KOPT-K1 (cell line): ENCODE results near the gene DNAJB8.

Source experiments
- H3K27ac ChIP-seq: fragments of 200-600 bp; sonication (generic); 2 replicates; pipeline ENCODE4 v1.5.1; 2016; ENCODE audit warnings: antibody characterized with exemption, mild to moderate bottlenecking, low read depth, low read length; ENCODE audit not compliant: poor library complexity, severe bottlenecking
- H3K36me3 ChIP-seq: fragments of 200-600 bp; sonication (generic); 2 replicates; pipeline ENCODE4 v1.5.1; 2017; ENCODE audit warnings: antibody characterized with exemption, mild to moderate bottlenecking, low read length, moderate library complexity; ENCODE audit not compliant: insufficient read depth
- H3K9me3 ChIP-seq: fragments of 200-600 bp; sonication (generic); 2 replicates; pipeline ENCODE4 v1.5.1; 2017; ENCODE audit warnings: antibody characterized with exemption, low read length, mild to moderate bottlenecking; ENCODE audit not compliant: insufficient read depth, poor library complexity, severe bottlenecking

DNAJB8 gene

DNA sequence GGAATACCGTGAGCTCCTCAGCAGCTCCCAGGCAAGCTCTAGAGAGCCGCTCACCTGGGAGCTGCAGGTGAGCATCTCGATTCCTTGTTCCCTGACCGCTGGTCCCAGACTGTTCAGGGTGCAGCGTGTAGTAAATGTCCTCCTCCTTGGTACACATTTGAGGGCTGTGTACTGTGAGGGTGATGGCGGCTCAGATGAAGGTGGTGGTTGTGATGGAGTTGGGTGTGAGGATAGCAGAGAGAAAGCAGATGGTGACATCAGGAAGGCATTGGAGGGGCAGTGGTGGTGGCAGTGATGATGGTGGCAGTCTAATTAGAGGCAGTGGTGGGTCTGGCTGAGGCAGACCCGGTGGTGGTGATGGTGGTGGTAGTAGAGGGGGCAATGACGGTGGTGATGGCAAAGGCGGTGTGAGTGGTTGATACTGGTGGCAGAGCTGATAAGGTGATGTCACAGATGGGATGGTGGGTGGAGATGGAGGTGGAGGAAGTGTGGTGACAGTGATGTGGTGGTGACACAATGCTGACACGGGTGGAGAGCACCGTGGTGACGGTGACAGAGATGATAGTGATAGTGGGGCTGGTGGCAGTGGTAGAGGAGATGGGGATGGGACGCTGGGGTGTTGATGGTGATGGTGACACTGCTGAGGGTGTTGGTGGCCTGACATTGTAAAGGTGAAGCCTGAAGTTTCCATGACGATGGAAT lies at the start of gene DNAJB8:
TSS of gene DNAJB8 (minus strand) at position 51 of the 702 bp plus-strand sequence. CDS start 3,645 bp downstream, outside the sequence.
- no peaks in the 10 kb centered on the region for H3K9me3 ChIP-seq
- H3K36me3 ChIP-seq = no peaks in the 10 kb centered on the region
- no peak within 1 kb of the TSS for H3K27ac ChIP-seq

GRCh38 chr3:128515967-128516366 lies 49.3 kb upstream of the DNAJB8 start:
- Histone ChIP-seq H3K27ac (no peak overlapping the region), H3K36me3 (no peaks in the 10 kb centered on the region), H3K9me3 (peaks cover 28% of the 10 kb centered on the region)

- H3K9me3 ChIP-seq = peaks cover 5% of the 10 kb centered on the region
- H3K27ac ChIP-seq = no peak overlapping the region
- H3K36me3 ChIP-seq = no peaks in the 10 kb centered on the region
These were observed 42.2 kb upstream of the DNAJB8 start for GRCh38 chr3:128508852-128509251.

GRCh38 chr3:128506754-128507153 lies 40.1 kb upstream of the DNAJB8 start:
- Histone ChIP-seq H3K36me3 (no peaks in the 10 kb centered on the region), H3K9me3 (no peaks in the 10 kb centered on the region), H3K27ac (no peak overlapping the region)

DNA sequence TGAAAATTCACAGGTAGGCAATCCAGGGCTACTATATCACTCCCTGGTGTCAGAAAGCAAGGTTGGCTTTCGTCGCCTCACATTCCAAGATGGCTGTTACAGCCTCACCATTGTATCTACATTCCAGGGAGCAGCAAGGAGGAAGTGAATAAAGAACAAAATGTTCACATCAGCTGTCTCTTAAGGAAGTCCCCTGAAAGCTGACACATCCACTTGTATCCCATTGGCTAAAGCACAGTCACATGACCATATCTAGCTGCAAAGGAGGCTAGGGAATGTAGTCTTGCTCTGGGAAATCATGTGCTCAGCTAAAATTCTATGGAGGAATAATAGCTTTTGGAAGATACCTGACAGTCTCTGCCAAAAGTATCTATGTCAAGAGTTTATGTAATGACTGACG lies 39.1 kb upstream of the DNAJB8 start:
- Histone ChIP-seq H3K9me3 (no peaks in the 10 kb centered on the region), H3K36me3 (no peaks in the 10 kb centered on the region), H3K27ac (no peak overlapping the region)

- no peak overlapping the region for H3K27ac ChIP-seq
- H3K9me3 ChIP-seq = no peaks in the 10 kb centered on the region
- no peaks in the 10 kb centered on the region for H3K36me3 ChIP-seq
These were observed 38.5 kb upstream of the DNAJB8 start for GRCh38 chr3:128504963-128505730.

- Histone ChIP-seq H3K27ac (no peak overlapping the region), H3K9me3 (no peaks in the 10 kb centered on the region), H3K36me3 (no peaks in the 10 kb centered on the region)
These were observed 37.8 kb upstream of the DNAJB8 start for GRCh38 chr3:128504533-128504915.

DNA sequence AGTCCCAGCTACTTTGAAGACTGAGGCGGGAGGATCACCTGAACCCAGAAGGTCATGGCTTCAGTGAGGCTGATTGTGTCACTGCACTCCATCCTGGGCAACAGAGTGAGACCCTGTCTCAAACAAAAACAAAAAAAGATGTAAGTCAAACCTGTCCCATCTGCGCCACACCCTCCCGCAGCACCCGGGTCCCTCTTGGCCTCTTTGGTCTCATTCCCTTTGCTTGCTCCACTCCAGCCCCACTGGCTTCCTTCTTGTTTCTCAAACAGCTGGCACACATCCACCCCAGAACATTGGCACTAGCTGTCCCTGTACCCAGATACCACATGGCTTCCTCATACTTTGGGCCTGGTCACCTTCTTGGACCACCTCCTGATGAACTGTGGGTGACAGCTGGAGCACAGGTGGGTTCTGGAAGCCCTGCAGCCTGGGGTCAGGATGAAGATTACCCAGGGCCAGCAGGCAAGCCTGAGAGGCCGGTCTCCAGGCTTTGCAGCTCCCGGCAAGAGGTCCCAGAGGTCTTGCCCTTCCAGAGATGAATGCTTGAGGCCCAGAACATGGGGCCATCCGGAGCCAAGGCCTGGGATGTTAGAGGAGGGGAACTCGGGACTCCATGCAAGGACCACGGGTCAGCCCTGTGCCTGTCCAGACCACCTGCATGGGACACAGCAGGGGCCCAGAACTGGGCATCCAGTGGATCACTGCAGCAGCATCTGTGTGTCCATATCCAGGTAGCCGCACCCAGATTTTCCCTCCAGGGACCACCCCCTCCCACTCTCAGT lies 37.3 kb upstream of the DNAJB8 start:
- H3K9me3 ChIP-seq = no peaks in the 10 kb centered on the region
- H3K36me3 ChIP-seq = no peaks in the 10 kb centered on the region
- no peak overlapping the region for H3K27ac ChIP-seq

- Histone ChIP-seq H3K9me3 (no peaks in the 10 kb centered on the region), H3K27ac (no peak overlapping the region), H3K36me3 (no peaks in the 10 kb centered on the region)
These were observed 36.5 kb upstream of the DNAJB8 start for GRCh38 chr3:128503164-128503651.

DNA sequence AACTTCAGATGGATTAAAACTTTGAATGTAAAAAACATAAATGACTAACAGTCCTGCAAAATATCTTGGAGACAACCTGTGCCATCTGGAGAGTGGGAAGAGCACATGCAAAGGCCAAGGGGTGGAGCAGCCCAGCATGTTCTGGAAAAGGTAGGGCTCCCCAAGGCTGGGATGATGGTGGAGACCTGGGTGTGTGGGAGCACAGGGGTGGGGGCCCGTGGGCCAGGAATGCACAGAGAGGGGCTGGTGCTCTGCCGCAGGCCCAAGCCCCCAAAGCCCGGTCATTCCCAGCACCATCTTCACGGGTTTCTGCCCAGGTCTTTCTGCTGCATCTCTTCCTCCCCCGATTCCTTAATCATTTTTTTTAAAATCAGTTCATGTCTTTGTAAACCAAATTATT lies 36.0 kb upstream of the DNAJB8 start:
- Histone ChIP-seq H3K9me3 (no peaks in the 10 kb centered on the region), H3K36me3 (no peaks in the 10 kb centered on the region), H3K27ac (no peak overlapping the region)

- Histone ChIP-seq H3K36me3 (no peaks in the 10 kb centered on the region), H3K27ac (no peak overlapping the region), H3K9me3 (no peaks in the 10 kb centered on the region)
These were observed 34.7 kb upstream of the DNAJB8 start for GRCh38 chr3:128501431-128501830.

DNA sequence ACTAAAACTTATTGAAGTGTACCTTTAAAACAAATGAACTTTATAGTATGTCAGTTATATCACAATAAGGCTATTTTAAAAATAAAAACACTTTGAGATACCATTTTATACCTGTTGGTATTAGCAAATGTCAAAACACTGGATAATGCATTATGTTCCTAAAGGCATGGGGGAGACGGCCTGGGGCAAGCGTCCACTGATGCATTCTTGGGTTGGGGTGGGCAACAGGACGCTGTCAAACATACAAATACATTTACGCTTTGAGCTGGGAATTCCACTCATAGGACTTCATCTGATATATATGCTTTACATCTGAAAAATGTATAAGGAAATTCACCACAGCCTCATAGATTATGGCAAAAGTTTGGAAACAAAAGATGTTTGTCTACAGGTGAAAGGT lies 33.9 kb upstream of the DNAJB8 start:
- Histone ChIP-seq H3K9me3 (no peaks in the 10 kb centered on the region), H3K27ac (no peak overlapping the region), H3K36me3 (no peaks in the 10 kb centered on the region)

- H3K36me3 ChIP-seq = no peaks in the 10 kb centered on the region
- H3K27ac ChIP-seq = no peak overlapping the region
- H3K9me3 ChIP-seq = no peaks in the 10 kb centered on the region
These were observed 33.1 kb upstream of the DNAJB8 start for GRCh38 chr3:128499724-128500275.

DNA sequence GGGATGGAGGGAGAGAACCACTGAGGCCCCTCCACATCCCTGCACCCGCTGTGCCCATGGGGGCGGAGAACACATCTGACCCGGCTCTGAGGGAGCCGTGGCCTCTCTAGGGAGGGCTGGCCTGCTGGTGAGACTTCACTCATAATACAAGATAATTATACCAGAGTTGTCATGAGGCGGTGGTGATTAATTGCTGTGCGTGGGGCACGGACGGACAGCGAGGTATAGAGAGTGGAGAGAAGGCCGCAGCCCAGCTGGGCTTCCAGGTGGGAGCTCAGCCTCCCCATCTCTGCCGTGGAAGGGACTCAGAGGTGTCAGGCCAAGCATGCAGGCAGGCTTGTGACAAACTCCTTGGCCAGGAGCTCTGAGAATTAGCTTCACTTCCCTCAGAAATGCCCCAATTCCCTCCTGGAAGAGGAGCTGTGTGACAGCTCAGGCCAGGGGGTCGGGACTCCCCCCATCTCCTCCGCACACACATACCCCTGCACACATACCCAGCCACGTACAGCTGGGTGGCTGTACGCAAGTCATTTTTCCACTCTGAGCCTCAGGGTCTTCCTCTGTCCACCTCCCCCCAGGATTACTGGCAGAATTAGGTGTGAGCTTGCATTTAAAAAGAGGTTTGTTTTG lies 32.3 kb upstream of the DNAJB8 start:
- H3K9me3 ChIP-seq = no peaks in the 10 kb centered on the region
- no peak overlapping the region for H3K27ac ChIP-seq
- H3K36me3 ChIP-seq = no peaks in the 10 kb centered on the region
